Measurements from ENCODE around the gene MTMR2. TPM values are rescaled to one million over a fixed set of nuclear protein-coding genes. Genes with fewer than 3 reads are reported as not detected.

The MTMR2 gene
- total RNA-seq, 3 donors from 2014 or later (not counting 1 experiment from before 2014, with no cell fraction given) = 21.7 to 22.5 (median 21.8) TPM

DNA sequence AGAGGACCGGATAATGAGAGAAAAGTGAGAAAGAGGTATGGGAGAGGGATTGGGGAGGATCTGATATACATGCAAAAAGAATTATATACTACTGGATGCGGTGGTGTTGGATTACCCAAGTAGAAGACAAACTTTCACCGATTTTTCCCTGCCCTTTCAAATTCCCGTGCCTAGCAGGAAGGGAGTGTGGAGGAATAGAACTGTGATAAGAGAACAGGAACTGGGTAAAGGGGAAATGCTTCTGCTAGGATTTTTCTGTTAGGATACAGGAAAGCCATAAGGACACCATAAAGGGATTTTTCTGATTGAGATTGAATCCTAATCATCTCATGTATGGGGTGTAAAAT, 480 bp upstream of the MTMR2 start:
- peak in 1 of 3 donors; percentile 4 for ATAC-seq
- peak overlapping the region; percentile 85 for H3K27ac ChIP-seq (ENCODE audit: low read length)
- no peaks in the 10 kb centered on the region for H3K9me3 ChIP-seq (ENCODE audit: control insufficient read depth, insufficient read depth, low read length)
- H3K4me3 Mint-ChIP-seq = peak overlapping the region; percentile 93
- no peaks in the 10 kb centered on the region for H3K36me3 ChIP-seq (ENCODE audit: control insufficient read depth, insufficient read depth, low read length)
- no peak for DNase-seq
- TF ChIP-seq, protein P1, sequence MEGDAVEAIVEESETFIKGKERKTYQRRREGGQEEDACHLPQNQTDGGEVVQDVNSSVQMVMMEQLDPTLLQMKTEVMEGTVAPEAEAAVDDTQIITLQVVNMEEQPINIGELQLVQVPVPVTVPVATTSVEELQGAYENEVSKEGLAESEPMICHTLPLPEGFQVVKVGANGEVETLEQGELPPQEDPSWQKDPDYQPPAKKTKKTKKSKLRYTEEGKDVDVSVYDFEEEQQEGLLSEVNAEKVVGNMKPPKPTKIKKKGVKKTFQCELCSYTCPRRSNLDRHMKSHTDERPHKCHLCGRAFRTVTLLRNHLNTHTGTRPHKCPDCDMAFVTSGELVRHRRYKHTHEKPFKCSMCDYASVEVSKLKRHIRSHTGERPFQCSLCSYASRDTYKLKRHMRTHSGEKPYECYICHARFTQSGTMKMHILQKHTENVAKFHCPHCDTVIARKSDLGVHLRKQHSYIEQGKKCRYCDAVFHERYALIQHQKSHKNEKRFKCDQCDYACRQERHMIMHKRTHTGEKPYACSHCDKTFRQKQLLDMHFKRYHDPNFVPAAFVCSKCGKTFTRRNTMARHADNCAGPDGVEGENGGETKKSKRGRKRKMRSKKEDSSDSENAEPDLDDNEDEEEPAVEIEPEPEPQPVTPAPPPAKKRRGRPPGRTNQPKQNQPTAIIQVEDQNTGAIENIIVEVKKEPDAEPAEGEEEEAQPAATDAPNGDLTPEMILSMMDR (IDR thresholded peaks at IDR 0.05) = no peak
- H3K4me3 ChIP-seq (ENCODE audit: low read length) = peak overlapping the region; percentile 91
- peaks cover 2% of the 10 kb centered on the region for H3K4me1 ChIP-seq (ENCODE audit: control insufficient read depth, insufficient read depth, low read length)
- no peaks in the 10 kb centered on the region for H3K27me3 ChIP-seq (ENCODE audit: control insufficient read depth, insufficient read depth, low read length)
- H3K36me3 Mint-ChIP-seq = no peaks in the 10 kb centered on the region
- H3K27me3 Mint-ChIP-seq (ENCODE audit: low read depth in 2 of 2) = peaks cover 15 to 22% of the 10 kb centered on the region in 2 donors
- 3% methylated on average over 3 of the region's 4 CpGs for WGBS (ENCODE audit: insufficient coverage)
- intact Hi-C loops (cut with micrococcal nuclease) = no loop called here
- H3K4me1 Mint-ChIP-seq = peaks cover 25 to 27% of the 10 kb centered on the region in 2 donors
- H3K9me3 Mint-ChIP-seq = no peaks in the 10 kb centered on the region
- H3K27ac Mint-ChIP-seq = peak overlapping the region; percentile 87 to 94

GRCh38 chr11:95923439-95923727, 524 bp downstream of the MTMR2 start:
- H3K4me3 ChIP-seq (ENCODE audit: low read length) = peak overlapping the region; percentile 91
- H3K27me3 Mint-ChIP-seq (ENCODE audit: low read depth in 2 of 2) = peaks cover 13 to 17% of the 10 kb centered on the region in 2 donors
- no peaks in the 10 kb centered on the region for H3K36me3 Mint-ChIP-seq
- peak overlapping the region; percentile 87 to 94 for H3K27ac Mint-ChIP-seq
- intact Hi-C loops (cut with micrococcal nuclease) = no loop called here
- no peaks in the 10 kb centered on the region for H3K9me3 Mint-ChIP-seq
- peak overlapping the region; percentile 85 for H3K27ac ChIP-seq (ENCODE audit: low read length)
- H3K4me3 Mint-ChIP-seq = peak overlapping the region; percentile 93
- TF ChIP-seq, protein P1 (IDR thresholded peaks at IDR 0.05) = no peak
- H3K9me3 ChIP-seq (ENCODE audit: control insufficient read depth, insufficient read depth, low read length) = no peaks in the 10 kb centered on the region
- H3K4me1 ChIP-seq (ENCODE audit: control insufficient read depth, insufficient read depth, low read length) = peaks cover 2% of the 10 kb centered on the region
- ATAC-seq (peak in 1 of 3 donors; percentile 15), DNase-seq (no peak)
- WGBS (ENCODE audit: insufficient coverage) = under 1% methylated on average over 7 of the region's 7 CpGs
- no peaks in the 10 kb centered on the region for H3K36me3 ChIP-seq (ENCODE audit: control insufficient read depth, insufficient read depth, low read length)
- H3K27me3 ChIP-seq (ENCODE audit: control insufficient read depth, insufficient read depth, low read length) = no peaks in the 10 kb centered on the region
- peaks cover 25 to 27% of the 10 kb centered on the region in 2 donors for H3K4me1 Mint-ChIP-seq

DNA sequence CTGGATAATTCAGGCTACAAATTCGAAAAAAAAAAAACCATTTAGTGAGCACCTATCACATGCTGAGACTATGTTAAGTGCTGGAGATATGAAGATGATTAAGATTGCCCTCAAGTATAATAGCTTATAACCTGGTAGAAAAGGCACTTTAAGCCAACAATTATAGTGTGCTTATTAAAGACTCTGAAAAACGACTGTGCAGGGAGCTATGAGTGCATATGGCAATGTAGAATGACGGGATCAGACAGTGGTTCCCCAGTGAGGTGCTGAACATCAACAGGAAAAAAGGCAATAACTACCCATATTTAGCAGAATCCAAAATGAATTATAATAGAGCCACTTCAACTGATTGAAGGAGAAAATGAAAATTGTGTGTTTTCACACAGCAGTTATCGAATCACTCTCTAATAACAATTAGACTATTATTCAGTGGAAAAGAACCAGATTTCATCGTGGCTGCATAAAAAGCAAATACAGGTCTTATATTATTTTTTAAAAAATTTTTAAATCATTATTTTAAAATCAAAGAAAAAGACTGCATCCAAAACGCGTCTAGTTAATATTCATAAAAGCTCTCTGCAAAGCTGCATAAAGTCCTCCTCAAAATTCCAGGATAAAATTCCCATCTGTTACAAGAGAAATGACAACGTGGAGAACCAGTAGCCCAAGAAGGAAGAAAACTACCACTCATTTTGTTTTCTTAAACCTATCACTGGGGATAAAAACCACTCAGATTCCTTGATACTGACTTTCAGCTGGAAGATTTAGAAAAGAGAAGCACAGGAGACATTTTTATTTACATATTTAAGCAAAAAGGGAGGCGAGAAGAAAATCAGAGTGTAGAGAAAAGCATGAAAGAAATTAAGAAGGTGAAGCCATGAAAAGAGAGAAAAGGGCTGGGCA, 1.1 kb downstream of the MTMR2 start:
- TF ChIP-seq, protein P1 (IDR thresholded peaks at IDR 0.05) = no peak
- peak overlapping the region; percentile 93 for H3K4me3 Mint-ChIP-seq
- no peaks in the 10 kb centered on the region for H3K36me3 Mint-ChIP-seq
- Histone ChIP-seq H3K27ac (ENCODE audit: low read length) (peak overlapping the region; percentile 85), H3K36me3 (ENCODE audit: control insufficient read depth, insufficient read depth, low read length) (no peaks in the 10 kb centered on the region), H3K4me1 (ENCODE audit: control insufficient read depth, insufficient read depth, low read length) (peaks cover 2% of the 10 kb centered on the region), H3K4me3 (ENCODE audit: low read length) (peak overlapping the region; percentile 91), H3K27me3 (ENCODE audit: control insufficient read depth, insufficient read depth, low read length) (no peaks in the 10 kb centered on the region), H3K9me3 (ENCODE audit: control insufficient read depth, insufficient read depth, low read length) (no peaks in the 10 kb centered on the region)
- peaks cover 9 to 12% of the 10 kb centered on the region in 2 donors for H3K27me3 Mint-ChIP-seq (ENCODE audit: low read depth in 2 of 2)
- H3K27ac Mint-ChIP-seq = peak overlapping the region; percentile 87 to 94
- intact Hi-C loops (cut with micrococcal nuclease) = no loop called here
- WGBS (ENCODE audit: insufficient coverage) = 51% methylated on average over 6 of the region's 9 CpGs
- no peaks in the 10 kb centered on the region for H3K9me3 Mint-ChIP-seq
- H3K4me1 Mint-ChIP-seq = peaks cover 27% of the 10 kb centered on the region in 2 donors
- no peak for DNase-seq
- no peak for ATAC-seq

Data from natural killer cell (primary cell).